ENCODE measurements around the gene RAB10. TPM values are rescaled to one million over a fixed set of nuclear protein-coding genes. Genes with fewer than 3 reads are reported as not detected.

RAB10 gene
- total and polyA plus RNA-seq, 2 experiments from 2014 or later: 102 to 143 TPM

DNA sequence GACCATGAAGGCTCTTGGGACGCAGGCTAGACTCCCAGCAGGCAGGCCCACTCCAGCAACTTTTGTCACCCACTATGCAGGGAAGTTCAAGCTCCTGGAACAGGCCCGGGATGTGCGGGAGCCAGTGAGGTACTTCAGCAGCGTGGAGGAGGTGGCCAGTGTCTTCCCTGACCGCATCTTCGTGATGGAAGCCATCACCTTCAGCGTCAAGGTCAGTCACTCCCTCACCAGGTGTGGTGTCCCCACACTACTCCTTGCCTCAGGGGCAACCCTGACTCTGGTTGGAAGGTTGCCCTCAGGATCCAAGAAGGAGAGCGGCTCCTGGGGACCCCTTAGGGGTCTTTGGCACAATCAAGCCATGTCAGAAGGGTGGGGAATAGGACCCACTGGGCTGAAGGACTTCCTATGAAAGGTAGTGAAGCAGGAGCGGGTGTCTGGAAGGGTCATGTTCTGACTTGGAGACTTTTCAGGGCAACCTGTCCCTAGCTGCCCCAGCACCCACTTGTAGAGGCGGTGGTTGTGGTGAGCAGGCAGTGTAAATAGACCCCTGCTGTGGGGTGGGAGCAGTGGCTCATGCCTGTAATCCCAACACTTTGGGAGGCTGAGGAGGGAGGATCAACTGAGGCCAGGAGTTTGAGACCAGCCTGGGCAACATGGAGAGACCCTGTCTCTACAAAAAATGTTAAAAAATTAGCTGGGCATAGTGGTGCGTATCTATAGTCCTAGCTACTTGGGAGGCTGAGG lies 149.2 kb downstream of the RAB10 start (continued):
- TF ChIP-seq, protein P1, sequence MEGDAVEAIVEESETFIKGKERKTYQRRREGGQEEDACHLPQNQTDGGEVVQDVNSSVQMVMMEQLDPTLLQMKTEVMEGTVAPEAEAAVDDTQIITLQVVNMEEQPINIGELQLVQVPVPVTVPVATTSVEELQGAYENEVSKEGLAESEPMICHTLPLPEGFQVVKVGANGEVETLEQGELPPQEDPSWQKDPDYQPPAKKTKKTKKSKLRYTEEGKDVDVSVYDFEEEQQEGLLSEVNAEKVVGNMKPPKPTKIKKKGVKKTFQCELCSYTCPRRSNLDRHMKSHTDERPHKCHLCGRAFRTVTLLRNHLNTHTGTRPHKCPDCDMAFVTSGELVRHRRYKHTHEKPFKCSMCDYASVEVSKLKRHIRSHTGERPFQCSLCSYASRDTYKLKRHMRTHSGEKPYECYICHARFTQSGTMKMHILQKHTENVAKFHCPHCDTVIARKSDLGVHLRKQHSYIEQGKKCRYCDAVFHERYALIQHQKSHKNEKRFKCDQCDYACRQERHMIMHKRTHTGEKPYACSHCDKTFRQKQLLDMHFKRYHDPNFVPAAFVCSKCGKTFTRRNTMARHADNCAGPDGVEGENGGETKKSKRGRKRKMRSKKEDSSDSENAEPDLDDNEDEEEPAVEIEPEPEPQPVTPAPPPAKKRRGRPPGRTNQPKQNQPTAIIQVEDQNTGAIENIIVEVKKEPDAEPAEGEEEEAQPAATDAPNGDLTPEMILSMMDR (conservative IDR thresholded peaks at IDR 0.05; ENCODE audit: low read depth in 2 of 2): no peak
- TF ChIP-seq JUNB (IDR thresholded peaks at IDR 0.05; ENCODE audit: unreplicated experiment) (no peak), ZNF331 (CRISPR knock-in tag; IDR thresholded peaks at IDR 0.05; ENCODE audit: low read depth) (no peak), STAT1 (IDR thresholded peaks at IDR 0.05; ENCODE audit: unreplicated experiment) (no peak), EZH2 (IDR thresholded peaks at IDR 0.05; ENCODE audit: low read depth, unreplicated experiment) (no peak), CREB1 (CRISPR knock-in tag; IDR thresholded peaks at IDR 0.05; ENCODE audit: low read depth) (no peak), NANOG (IDR thresholded peaks at IDR 0.05; ENCODE audit: borderline replicate concordance) (no peak), ZNF114 (CRISPR knock-in tag; IDR thresholded peaks at IDR 0.05) (no peak)
- TF ChIP-seq, protein P2, sequence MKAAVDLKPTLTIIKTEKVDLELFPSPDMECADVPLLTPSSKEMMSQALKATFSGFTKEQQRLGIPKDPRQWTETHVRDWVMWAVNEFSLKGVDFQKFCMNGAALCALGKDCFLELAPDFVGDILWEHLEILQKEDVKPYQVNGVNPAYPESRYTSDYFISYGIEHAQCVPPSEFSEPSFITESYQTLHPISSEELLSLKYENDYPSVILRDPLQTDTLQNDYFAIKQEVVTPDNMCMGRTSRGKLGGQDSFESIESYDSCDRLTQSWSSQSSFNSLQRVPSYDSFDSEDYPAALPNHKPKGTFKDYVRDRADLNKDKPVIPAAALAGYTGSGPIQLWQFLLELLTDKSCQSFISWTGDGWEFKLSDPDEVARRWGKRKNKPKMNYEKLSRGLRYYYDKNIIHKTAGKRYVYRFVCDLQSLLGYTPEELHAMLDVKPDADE (IDR thresholded peaks at IDR 0.05): no peak
- TF ChIP-seq, protein P3, sequence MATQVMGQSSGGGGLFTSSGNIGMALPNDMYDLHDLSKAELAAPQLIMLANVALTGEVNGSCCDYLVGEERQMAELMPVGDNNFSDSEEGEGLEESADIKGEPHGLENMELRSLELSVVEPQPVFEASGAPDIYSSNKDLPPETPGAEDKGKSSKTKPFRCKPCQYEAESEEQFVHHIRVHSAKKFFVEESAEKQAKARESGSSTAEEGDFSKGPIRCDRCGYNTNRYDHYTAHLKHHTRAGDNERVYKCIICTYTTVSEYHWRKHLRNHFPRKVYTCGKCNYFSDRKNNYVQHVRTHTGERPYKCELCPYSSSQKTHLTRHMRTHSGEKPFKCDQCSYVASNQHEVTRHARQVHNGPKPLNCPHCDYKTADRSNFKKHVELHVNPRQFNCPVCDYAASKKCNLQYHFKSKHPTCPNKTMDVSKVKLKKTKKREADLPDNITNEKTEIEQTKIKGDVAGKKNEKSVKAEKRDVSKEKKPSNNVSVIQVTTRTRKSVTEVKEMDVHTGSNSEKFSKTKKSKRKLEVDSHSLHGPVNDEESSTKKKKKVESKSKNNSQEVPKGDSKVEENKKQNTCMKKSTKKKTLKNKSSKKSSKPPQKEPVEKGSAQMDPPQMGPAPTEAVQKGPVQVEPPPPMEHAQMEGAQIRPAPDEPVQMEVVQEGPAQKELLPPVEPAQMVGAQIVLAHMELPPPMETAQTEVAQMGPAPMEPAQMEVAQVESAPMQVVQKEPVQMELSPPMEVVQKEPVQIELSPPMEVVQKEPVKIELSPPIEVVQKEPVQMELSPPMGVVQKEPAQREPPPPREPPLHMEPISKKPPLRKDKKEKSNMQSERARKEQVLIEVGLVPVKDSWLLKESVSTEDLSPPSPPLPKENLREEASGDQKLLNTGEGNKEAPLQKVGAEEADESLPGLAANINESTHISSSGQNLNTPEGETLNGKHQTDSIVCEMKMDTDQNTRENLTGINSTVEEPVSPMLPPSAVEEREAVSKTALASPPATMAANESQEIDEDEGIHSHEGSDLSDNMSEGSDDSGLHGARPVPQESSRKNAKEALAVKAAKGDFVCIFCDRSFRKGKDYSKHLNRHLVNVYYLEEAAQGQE (IDR thresholded peaks at IDR 0.05; ENCODE audit: unreplicated experiment): no peak

DNA sequence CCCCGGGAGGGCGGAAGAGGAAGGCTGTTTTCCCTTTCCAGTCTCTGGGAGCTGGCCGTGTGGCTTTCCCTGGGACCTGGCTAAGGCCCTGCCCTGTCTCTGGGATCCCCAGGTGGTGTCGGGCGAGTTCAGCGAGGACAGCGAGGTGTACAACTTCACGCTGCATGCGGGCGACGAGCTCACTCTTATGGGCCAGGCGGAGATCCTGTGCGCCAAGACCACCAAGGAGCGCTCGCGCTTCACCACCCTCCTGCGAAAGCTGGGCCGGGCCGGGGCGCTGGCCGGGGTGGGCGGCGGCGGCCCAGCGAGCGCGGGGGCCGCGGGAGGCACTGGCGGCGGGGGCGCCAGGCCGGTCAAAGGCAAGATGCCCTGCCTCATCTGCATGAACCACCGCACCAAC lies 150.2 kb downstream of the RAB10 start:
- Mint-ChIP-seq H3K4me3 (peak overlapping the region; percentile 47), H3K27ac (no peak overlapping the region), H3K9me3 (no peaks in the 10 kb centered on the region), H3K27me3 (ENCODE audit: insufficient read depth, low read depth, poor library complexity) (peaks cover 15% of the 10 kb centered on the region), H3K36me3 (ENCODE audit: low read depth) (peaks cover 17% of the 10 kb centered on the region), H3K4me1 (peaks cover 25% of the 10 kb centered on the region)
- DNase-seq (ENCODE audit: low spot score) (peak; percentile 57), ATAC-seq (peak; percentile 10)
- Histone ChIP-seq H3K27ac (ENCODE audit: low read depth) (no peak overlapping the region), H3K27me3 (ENCODE audit: insufficient read depth) (peaks cover 17% of the 10 kb centered on the region), H3K36me3 (ENCODE audit: insufficient read depth) (no peaks in the 10 kb centered on the region), H3K79me2 (replicated peaks; ENCODE audit: insufficient read depth) (no peaks in the 10 kb centered on the region), H3K4me1 (ENCODE audit: insufficient read depth) (peaks cover 11% of the 10 kb centered on the region), H3K4me3 (peak overlapping the region; percentile 66), H3K9me2 (ENCODE audit: insufficient read depth) (no peaks in the 10 kb centered on the region), H3K4me2 (peak overlapping the region; percentile 89), H4K20me1 (replicated peaks; ENCODE audit: insufficient read depth) (peaks cover 10% of the 10 kb centered on the region), H2AFZ (peak overlapping the region; percentile 84; the same call in 1 of the 2 replicates), H3F3A (replicated peaks; ENCODE audit: low read depth) (peaks cover 5% of the 10 kb centered on the region; the same call in 1 of the 2 replicates)
- TF ChIP-seq POLR2AphosphoS5 (IDR thresholded peaks at IDR 0.05; ENCODE audit: low read depth): no peak; the same call in 1 of the 2 replicates
- no peak for TF ChIP-seq JUNB (IDR thresholded peaks at IDR 0.05; ENCODE audit: unreplicated experiment)
- TF ChIP-seq, protein P1 (conservative IDR thresholded peaks at IDR 0.05; ENCODE audit: low read depth in 2 of 2): no peak
- TF ChIP-seq ZNF331 (CRISPR knock-in tag; IDR thresholded peaks at IDR 0.05; ENCODE audit: low read depth): no peak
- TF ChIP-seq, protein P2 (IDR thresholded peaks at IDR 0.05): no peak
- TF ChIP-seq STAT1 (IDR thresholded peaks at IDR 0.05; ENCODE audit: unreplicated experiment): no peak
- TF ChIP-seq EZH2phosphoT487 (IDR thresholded peaks at IDR 0.05; ENCODE audit: unreplicated experiment): no peak
- TF ChIP-seq NANOG (IDR thresholded peaks at IDR 0.05; ENCODE audit: borderline replicate concordance): no peak
- TF ChIP-seq ZNF114 (CRISPR knock-in tag; IDR thresholded peaks at IDR 0.05): no peak

Measured in GM23338 (cell line).